ENCODE results near the gene ELMOD1. TPM values are rescaled to one million over a fixed set of nuclear protein-coding genes. Genes with fewer than 3 reads are reported as not detected.

The ELMOD1 gene
- polyA plus RNA-seq, 10 donors: 2.4 to 6.4 (median 3.8) TPM

GRCh38 chr11:107581147-107581546 lies 9.8 kb upstream of the ELMOD1 start:
- DNase-seq: no peak

- DNase-seq: no peak
Measured at GRCh38 chr11:107583629-107584195, 7.2 kb upstream of the ELMOD1 start.

GRCh38 chr11:107587306-107587979 lies 3.5 kb upstream of the ELMOD1 start:
- no peak for DNase-seq

GRCh38 chr11:107591378-107592230 lies 657 bp downstream of the ELMOD1 start:
- peak in 2 of 3 donors; percentile 12 to 70 for DNase-seq

GRCh38 chr11:107592231-107592590 lies 1.3 kb downstream of the ELMOD1 start:
- peak in 1 of 3 donors; percentile 38 for DNase-seq

GRCh38 chr11:107592813-107593212 lies 1.9 kb downstream of the ELMOD1 start:
- peak in 2 of 3 donors; percentile 9 to 33 for DNase-seq

GRCh38 chr11:107593951-107594350 lies 3.0 kb downstream of the ELMOD1 start:
- no peak for DNase-seq

GRCh38 chr11:107594736-107595135 lies 3.8 kb downstream of the ELMOD1 start:
- DNase-seq: no peak

GRCh38 chr11:107598225-107599139 lies 7.5 kb downstream of the ELMOD1 start:
- DNase-seq: no peak

- no peak for DNase-seq
Measured at GRCh38 chr11:107605061-107606006, 14.4 kb downstream of the ELMOD1 start.

GRCh38 chr11:107606141-107606540 lies 15.2 kb downstream of the ELMOD1 start:
- DNase-seq: no peak

- no peak for DNase-seq
Measured at GRCh38 chr11:107608809-107609208, 17.9 kb downstream of the ELMOD1 start.

- DNase-seq: no peak
Measured at GRCh38 chr11:107609400-107610218, 18.7 kb downstream of the ELMOD1 start.

- no peak for DNase-seq
Measured at GRCh38 chr11:107612445-107612844, 21.5 kb downstream of the ELMOD1 start.

- DNase-seq: peak; percentile 5 to 41 (median 9)
Measured at GRCh38 chr11:107619926-107620325, 29.0 kb downstream of the ELMOD1 start.

- DNase-seq: peak in 2 of 3 donors; percentile 20 to 53
Measured at GRCh38 chr11:107621081-107621480, 30.1 kb downstream of the ELMOD1 start.

- DNase-seq: no peak
Measured at GRCh38 chr11:107623183-107623582, 32.2 kb downstream of the ELMOD1 start.

GRCh38 chr11:107624983-107625684 lies 34.2 kb downstream of the ELMOD1 start:
- DNase-seq: no peak

- no peak for DNase-seq
Measured at GRCh38 chr11:107625685-107625989, 34.7 kb downstream of the ELMOD1 start.

Data from muscle of back (tissue), 11 donors.